Progenitor cell of endocrine pancreas (in vitro differentiated cells): ENCODE data around the gene FER. TPM values are rescaled to one million over a fixed set of nuclear protein-coding genes. Genes with fewer than 3 reads are reported as not detected.
A peak's percentile ranks its signal among the peaks of the same experiment; 100 is the strongest.

Experiments used
- DNase-seq: peaks from one replicate; pipeline ENCODE4 v3.0.0; 2021; ENCODE audit warnings: low spot score; ENCODE audit not compliant: unreplicated experiment
- H3K27ac Mint-ChIP-seq: 2 replicates; pipeline ENCODE4 v1.8.0; 2021; ENCODE audit warnings: mild to moderate bottlenecking, moderate library complexity, mixed read lengths
- H3K27me3 Mint-ChIP-seq: 2 replicates; pipeline ENCODE4 v1.8.0; 2021; ENCODE audit warnings: mixed read lengths
- H3K36me3 Mint-ChIP-seq: 2 replicates; pipeline ENCODE4 v1.8.0; 2022; ENCODE audit warnings: mixed read lengths; ENCODE audit not compliant: insufficient read depth
- H3K4me1 Mint-ChIP-seq: 2 replicates; pipeline ENCODE4 v1.8.0; 2021; ENCODE audit warnings: low read depth, mixed read lengths
- H3K4me3 Mint-ChIP-seq: 2 replicates; pipeline ENCODE4 v1.8.0; 2021; ENCODE audit warnings: low read depth, mild to moderate bottlenecking, moderate library complexity, mixed read lengths
- H3K9me3 Mint-ChIP-seq: 2 replicates; pipeline ENCODE4 v1.8.0; 2021; ENCODE audit warnings: low read depth, mixed read lengths
- CTCF ChIP-seq: fragments of 200-600 bp; sonication (generic); IDR thresholded peaks from one replicate; pipeline ENCODE4 v1.5.0; 2021; ENCODE audit warnings: antibody characterized with exemption, mild to moderate bottlenecking; ENCODE audit not compliant: unreplicated experiment
- total RNA-seq: library from RNA; stranded (reverse); gene quantifications from 2 replicates; pipeline ENCODE4 v1.2.1, GENCODE V29; 2021

Gene FER
- total RNA-seq, 1 donor from 2014 or later: 34.8 TPM

GRCh38 chr5:108747111-108747773, 455 bp upstream of the FER start:
- no peaks in the 10 kb centered on the region for H3K27me3 Mint-ChIP-seq
- H3K4me1 Mint-ChIP-seq: peaks cover 29% of the 10 kb centered on the region
- H3K27ac Mint-ChIP-seq: peak overlapping the region; percentile 99
- H3K4me3 Mint-ChIP-seq: peak overlapping the region; percentile 80
- no peak for TF ChIP-seq CTCF
- no peaks in the 10 kb centered on the region for H3K36me3 Mint-ChIP-seq
- DNase-seq: no peak
- peaks cover 3% of the 10 kb centered on the region for H3K9me3 Mint-ChIP-seq

GRCh38 chr5:108748401-108749127, 867 bp downstream of the FER start:
- H3K36me3 Mint-ChIP-seq: no peaks in the 10 kb centered on the region
- H3K27me3 Mint-ChIP-seq: no peaks in the 10 kb centered on the region
- H3K4me3 Mint-ChIP-seq: peak overlapping the region; percentile 80
- DNase-seq: peak; percentile 96
- H3K27ac Mint-ChIP-seq: peak overlapping the region; percentile 99
- peaks cover 18% of the 10 kb centered on the region for H3K4me1 Mint-ChIP-seq
- no peaks in the 10 kb centered on the region for H3K9me3 Mint-ChIP-seq
- peak; percentile 24 for TF ChIP-seq CTCF

- no peaks in the 10 kb centered on the region for H3K27me3 Mint-ChIP-seq
- peaks cover 13% of the 10 kb centered on the region for H3K4me1 Mint-ChIP-seq
- no peaks in the 10 kb centered on the region for H3K36me3 Mint-ChIP-seq
- H3K27ac Mint-ChIP-seq: peak overlapping the region; percentile 85
- no peak for TF ChIP-seq CTCF
- H3K9me3 Mint-ChIP-seq: no peaks in the 10 kb centered on the region
- peak; percentile 59 for DNase-seq
- H3K4me3 Mint-ChIP-seq: peak overlapping the region; percentile 80
Observed at GRCh38 chr5:108749128-108749861, 1.6 kb downstream of the FER start.

- Mint-ChIP-seq H3K4me3 (no peak overlapping the region), H3K36me3 (peaks cover 1% of the 10 kb centered on the region), H3K9me3 (no peaks in the 10 kb centered on the region), H3K27ac (no peak overlapping the region), H3K27me3 (no peaks in the 10 kb centered on the region), H3K4me1 (peaks cover 3% of the 10 kb centered on the region)
- DNase-seq: no peak
- TF ChIP-seq CTCF: no peak
Observed at GRCh38 chr5:108753331-108753730, 5.6 kb downstream of the FER start.

GRCh38 chr5:108753877-108754276, 6.2 kb downstream of the FER start:
- Mint-ChIP-seq H3K9me3 (no peaks in the 10 kb centered on the region), H3K27me3 (no peaks in the 10 kb centered on the region), H3K36me3 (peaks cover 1% of the 10 kb centered on the region), H3K4me3 (no peak overlapping the region), H3K27ac (no peak overlapping the region), H3K4me1 (peaks cover 3% of the 10 kb centered on the region)
- no peak for DNase-seq
- no peak for TF ChIP-seq CTCF
